NCI-H187 treated with DMSO at 0.1 percent for 48 hours (cell line): Measurements from ENCODE around the gene FAM193A.
"Not testable (repeated sequence)": the region's sequence is repeated elsewhere in the genome, so short reads cannot be mapped to it uniquely, and the experiment has no call there.

Experiments
- DNase-seq: peaks from one replicate; lab custom pipeline; 2025; lab: John Stamatoyannopoulos, UW

The FAM193A gene

DNA sequence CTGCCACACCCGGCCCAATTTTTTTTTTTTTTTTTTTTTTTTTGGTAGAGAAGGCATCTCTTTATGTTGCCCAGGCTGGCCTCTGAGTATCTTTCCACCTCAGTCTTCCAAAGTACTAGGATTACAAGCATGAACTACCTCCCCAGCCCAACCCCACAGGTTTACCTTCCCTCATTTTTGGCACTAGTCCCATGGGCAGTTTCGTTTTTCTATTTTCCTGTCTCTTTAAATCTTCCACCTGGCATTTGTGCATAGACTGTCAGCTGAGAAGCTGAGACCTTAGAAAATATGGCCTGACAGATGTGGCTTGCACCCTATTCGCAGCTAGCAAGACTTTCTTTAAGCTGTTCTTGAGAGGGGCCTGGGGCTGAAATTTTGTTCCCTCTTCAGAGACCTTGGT, 191.8 kb downstream of the FAM193A start:
- no peak for DNase-seq

DNA sequence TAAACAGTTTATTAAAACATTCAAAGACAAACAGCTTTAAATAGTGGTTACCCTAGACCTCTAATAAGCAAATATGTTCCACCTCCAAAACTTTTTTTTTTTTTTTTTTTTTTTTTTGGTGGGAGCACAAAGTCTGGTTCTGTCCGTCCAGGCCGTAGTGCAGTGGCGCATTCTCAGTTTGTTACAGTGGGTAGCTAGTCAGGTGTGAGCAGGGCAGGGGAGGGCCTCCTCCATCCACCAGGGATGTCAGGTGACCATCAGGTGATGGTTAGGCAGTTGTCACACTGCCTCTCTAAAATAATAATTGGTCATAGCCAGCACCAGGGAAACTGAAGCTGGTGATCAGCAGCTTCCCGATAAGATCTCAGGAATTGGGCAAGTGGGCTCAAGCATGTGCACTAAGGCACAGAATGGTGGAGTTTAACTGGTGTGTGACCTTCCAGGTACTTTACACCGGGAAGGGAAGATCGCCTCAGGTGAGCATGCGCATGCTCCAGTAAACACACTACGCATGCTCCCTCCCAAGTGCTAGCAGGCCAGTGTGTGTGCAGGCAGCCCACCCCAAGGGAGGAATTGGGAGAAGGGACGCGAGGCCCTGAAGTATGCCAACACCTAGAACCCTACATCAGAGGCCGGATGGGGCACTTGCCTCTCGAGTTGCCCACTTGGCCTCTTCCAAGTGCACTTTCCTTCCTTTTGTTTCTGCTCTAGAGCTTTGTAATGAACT, 192.5 kb downstream of the FAM193A start:
- no peak for DNase-seq

- DNase-seq = no peak
Observed at GRCh38 chr4:2729533-2729875, 193.1 kb downstream of the FAM193A start.

GRCh38 chr4:2731907-2732317, 195.5 kb downstream of the FAM193A start:
- no peak for DNase-seq

- no peak for DNase-seq
Observed at GRCh38 chr4:2732526-2732925, 196.1 kb downstream of the FAM193A start.

DNA sequence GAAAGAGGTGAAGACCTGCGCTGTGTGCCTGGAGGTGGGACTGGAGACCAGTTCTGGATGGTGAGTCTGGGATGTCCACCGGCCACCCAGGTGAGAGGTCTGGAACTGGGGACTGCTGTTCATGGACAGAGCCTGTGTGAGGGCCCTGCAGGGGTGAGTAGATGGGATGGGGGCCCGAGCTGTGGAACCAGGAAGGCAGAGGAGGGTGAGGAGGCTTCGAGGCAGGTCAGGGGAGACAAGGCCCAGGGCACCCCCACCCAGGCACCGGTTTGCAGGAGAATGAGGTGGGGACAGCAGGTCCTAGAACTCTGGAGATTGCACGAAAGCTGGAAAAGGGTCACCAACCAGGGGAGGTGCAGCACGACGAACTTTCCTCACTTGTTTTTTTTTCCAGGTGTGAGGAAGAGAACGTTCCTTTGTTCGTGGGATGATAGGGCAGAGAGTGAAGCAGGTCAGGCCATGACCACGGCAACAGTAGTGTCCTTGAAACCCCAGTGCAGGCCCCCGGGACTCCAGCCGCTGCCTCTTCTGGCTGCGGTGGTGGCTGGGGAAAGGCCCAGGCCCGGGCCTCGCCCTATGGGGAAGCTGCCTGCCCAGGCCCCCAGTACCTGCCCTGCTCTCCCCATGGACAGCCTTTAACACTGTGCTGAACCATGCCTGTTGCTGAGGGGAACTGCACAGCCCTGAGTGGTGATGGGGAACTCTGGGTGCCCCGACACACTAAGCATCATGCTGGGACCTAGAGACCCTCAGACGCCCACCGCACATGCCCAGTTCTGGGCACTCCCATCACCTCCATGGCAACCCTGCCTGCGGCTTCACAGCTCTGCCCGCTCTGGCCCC, 196.8 kb downstream of the FAM193A start:
- DNase-seq = no peak

DNA sequence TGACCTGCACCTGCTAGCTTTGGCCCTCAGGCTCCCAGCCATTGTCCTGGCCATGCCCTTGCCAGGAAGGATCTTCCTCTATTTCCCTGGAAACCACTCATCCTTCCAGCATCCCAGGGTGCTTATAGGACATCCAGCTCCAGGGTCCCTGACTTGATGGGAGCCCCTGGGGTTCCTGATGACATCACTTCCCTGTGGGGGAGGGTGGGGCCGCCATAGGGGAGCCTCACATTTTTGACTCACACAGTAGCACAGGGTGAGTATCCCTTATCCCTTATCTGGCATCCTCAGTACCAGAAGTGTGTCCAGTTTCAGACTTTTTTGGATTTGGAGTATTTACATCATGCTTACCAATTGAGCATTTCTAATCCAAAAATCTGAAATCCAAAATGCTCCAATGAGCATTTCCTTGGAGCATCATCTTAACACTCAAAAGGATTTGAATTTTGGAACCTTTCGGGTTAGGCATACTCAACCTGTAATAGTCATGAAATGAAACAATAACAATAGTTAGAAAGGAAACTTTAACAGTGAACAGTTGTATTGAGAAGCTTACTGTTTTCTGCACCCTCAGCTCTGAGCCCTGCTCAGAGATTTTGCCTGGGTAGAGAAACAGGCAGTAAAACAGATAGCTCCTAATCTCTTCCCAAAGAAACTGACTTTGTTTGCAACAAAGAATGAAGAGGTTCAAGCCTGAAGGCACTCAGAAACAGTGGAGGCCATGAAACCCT, 197.6 kb downstream of the FAM193A start:
- DNase-seq = no peak

- no peak for DNase-seq
Observed at GRCh38 chr4:2734612-2735011, 198.2 kb downstream of the FAM193A start.

DNA sequence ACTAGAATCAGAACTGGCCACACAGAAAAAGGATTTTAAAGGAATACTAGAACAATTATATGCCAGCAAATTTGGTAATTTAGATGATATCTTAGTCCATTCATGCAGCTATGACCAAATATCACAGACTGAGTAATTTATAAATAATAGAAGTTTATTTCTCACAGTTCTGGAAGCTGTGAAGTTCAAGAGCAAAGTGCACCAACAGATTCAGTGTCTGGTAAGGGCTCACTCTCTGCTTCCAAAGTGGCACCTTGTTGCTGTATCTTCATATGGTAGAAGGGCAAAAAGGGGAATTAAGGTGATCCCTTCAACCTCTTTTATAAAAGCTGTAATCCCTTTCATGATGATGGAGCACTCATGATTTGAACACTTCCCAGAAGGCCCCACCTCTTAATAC, 199.4 kb downstream of the FAM193A start:
- no peak for DNase-seq

DNA sequence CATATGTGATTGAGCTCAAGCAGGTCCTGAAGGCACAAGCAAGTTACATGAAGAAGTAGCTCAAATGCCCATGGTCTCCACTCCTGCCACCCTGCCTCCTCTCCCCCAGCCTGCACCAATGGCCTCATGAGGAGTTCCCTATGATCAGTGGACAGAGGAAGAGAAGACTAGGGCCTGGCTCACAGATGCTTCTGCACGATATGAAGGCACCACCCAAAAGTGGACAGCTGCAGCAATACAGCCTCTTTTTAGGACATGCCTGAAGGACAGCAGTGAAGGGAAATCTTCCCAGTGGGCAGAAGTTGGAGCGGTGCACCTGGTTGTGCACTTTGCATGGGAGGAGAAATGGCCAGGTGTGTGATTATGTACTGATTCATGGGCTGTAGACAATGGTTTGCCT, 201.8 kb downstream of the FAM193A start:
- not testable (repeated sequence) for DNase-seq

- DNase-seq = no peak
Observed at GRCh38 chr4:2741626-2742025, 205.2 kb downstream of the FAM193A start.

- no peak for DNase-seq
Observed at GRCh38 chr4:2742081-2742822, 205.8 kb downstream of the FAM193A start.

- no peak for DNase-seq
Observed at GRCh38 chr4:2742823-2743517, 206.5 kb downstream of the FAM193A start.

DNA sequence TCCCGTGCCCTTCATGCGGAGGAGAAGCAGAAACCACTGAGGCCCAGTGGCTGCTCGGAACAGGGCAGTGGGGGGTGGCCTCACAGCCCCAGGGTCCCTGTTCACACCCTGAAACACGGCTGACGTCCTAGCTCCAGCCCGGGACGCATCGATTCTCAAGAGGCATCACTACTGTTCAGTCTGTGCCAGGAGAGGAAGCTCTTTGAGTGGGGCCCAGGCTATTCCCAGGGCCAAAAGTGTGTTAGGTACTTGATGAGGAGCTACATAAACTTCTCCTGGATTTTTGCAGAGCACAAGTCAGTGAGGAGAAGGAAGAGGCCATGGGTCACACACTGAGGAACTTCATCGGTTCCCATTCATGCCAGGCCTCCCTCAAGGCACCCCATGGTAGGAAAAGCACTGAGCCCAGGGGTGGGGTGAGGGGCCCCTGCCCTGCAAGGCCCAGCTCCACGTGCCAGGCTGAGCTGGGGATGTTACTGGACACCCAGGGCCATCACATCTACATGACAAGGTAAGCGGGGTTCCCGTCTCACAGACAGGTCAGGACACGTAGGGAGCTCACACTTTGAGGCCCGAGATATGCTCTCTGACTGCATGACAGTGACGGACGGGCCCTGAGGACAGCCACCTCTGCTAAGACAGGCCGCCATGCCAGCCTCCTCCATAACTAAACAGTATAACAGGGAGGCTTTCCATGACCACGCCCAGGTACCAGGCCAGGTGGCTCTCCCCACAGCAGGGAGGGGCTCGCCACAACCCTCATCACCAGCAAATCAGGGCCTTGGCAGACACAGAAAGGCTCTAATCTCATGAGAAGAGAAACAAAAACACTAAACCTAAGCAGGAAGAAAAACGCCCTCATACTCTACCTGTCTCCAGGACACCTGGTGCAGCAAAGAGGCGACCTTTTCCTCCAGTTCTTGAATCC, 207.3 kb downstream of the FAM193A start:
- peak; percentile 71 for DNase-seq

DNA sequence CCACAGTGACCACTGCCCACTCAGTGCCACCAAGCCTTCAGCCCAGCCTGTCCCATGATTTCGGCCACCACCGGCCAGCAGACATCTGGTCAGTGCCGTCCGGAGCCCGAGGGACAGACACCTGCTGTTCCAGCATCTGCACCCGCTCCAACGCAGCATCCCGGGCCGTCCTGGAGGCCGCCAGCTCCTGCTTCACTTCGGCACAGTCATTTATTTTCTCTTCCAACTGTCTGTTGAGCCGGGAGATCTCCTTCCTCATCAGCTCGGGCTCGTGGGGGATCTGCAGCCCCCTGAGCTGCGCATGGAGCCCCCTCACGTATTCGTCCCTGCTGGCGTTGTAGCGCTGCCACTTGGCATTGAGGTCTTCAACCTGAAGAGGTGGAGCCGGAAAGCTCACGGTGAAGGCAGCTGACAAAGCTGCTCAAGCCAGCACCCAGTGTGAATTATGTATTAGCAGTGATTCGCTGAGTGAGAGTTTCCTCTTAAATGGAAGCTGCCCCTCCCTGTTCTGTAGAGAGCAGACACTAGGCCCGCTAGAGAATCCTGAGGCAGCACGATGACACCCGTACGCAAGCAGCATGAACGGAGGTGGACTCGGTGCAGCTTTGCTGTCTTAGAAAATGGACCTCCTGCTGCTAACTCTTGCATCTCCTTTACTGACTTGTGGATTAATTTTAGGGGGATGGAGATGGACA, 208.3 kb downstream of the FAM193A start:
- no peak for DNase-seq

GRCh38 chr4:2745516-2745915, 209.1 kb downstream of the FAM193A start:
- DNase-seq = no peak

GRCh38 chr4:2745981-2746806, 209.7 kb downstream of the FAM193A start:
- no peak for DNase-seq

DNA sequence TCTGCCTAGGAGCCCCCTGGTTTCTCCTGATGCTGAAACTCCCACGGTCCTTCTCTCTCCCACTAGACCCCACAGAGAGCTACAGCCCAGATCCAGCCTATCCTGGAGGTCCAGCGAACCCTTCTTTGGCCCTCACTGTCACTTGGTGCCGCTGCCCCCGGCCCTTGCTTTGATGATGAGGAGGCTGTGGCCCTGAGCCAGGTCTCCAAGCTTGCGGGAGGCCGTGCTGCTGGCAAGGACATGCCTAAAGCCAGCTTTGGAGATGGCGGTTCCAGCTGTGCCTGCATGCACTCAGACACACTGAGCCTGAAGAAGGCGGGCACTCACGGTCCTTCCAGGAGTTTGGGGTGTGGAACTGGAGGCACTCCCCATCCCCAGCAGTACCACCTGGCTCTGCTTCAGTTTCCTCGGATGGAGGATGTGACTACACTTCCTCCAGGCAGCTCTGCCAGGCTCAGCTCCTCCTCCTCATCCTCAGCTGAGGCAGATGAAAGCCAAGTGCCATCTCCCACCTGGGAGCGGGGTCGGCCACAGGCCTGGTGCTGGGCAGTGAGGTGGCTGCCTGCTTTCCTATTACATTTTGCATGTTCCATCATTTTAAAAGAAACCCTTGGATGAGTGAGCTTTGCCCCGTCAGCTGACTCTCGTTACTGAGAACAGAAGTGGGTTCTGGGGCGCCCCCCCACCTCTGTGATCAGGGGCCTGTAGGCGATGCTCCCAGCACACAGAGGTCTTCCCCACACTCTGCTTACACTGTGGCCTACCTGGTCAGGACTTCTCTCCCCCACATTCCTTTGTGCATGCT, 210.6 kb downstream of the FAM193A start:
- DNase-seq = no peak
